Measurements from ENCODE around the gene GREM1.

The GREM1 gene

GRCh38 chr15:32694222-32694983, 23.4 kb upstream of the GREM1 start:
- no peak for DNase-seq (ENCODE audit: low read depth)

GRCh38 chr15:32698773-32699390, 18.9 kb upstream of the GREM1 start:
- no peak for DNase-seq (ENCODE audit: low read depth)

- DNase-seq (ENCODE audit: low read depth): no peak
Observed at GRCh38 chr15:32700501-32701150, 17.2 kb upstream of the GREM1 start.

GRCh38 chr15:32701863-32702262, 15.9 kb upstream of the GREM1 start:
- no peak for DNase-seq (ENCODE audit: low read depth)

DNA sequence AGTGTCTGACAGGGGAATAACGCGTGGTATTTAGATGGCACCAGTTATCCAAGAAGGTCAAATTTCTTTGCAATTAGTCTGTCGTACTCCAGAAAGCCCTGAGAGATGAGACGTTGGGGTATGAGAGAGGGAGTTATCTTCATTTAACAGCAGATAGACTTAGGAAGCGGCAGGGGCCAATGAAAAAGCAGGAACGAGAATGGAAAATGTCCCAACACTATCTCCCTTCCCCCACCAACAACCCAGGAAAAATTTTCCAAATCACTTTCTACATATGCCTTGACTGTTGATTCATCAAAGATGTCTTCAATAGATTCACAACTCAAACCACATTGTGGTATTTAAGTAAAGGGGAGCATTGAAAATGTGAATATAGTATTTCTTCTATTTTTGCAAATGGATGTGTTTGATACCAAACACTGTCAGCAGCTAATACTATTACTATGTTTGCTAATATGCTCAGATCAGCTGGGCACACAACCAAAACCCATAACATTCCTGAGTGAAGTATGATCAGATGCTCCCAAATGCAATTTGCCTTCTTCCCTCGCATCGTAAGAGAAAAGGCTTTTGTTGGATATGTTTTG, 13.3 kb upstream of the GREM1 start:
- DNase-seq (ENCODE audit: low read depth): no peak

GRCh38 chr15:32705446-32705845, 12.4 kb upstream of the GREM1 start:
- DNase-seq (ENCODE audit: low read depth): no peak

DNA sequence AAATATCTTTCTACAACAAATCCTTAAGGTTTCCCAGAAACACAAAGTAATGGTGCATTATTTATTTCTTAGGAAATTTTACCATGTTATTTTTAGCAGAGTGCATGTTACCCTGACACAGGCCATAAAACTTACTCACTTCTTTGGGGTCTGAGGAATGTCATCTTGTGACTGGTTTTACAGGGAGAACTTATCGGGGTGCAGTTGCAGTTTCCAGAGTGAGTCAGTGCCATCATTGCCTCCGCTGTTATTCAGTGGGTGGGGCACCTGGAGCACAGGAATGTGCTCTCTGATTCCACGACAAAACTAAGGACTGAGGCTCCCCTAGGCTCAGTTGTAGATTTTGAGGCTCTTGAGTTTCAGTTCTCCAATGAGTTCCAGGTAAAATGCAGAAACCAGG, 11.1 kb upstream of the GREM1 start:
- no peak for DNase-seq (ENCODE audit: low read depth)

GRCh38 chr15:32707436-32707835, 10.4 kb upstream of the GREM1 start:
- no peak for DNase-seq (ENCODE audit: low read depth)

DNA sequence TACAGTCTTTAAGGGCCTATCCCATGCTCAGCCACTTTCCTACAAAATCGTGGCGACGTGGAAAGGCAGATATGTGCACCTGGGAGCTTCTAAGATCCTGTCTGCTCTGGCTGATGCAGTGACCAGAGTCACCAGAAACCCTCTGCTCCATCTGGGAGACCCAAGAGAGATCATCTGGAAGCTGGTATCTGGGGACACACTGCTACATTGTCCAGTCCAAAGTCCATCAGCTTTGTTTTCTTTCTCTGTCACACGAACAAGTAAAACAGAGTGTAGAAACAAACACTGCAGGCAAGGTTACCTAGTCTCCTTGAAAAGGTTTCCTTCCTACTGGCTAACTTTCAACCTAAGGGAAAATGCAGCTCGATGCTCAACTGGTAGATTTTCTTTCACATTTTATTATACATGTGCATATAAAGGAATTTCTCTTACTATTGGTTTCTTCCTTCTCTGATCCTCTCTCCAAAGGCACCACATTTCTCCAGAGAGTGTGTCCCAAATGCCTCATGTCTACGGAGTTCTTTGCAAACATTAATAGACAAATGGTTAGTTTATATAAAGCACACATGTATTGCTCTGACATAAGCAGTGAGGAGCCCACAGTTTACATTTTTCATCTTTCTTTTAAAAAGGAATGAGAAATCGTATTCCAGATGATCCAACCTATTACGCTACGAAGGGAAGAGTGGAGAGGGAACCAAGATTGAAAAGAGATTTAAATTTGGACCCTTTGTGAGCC, 8.3 kb upstream of the GREM1 start:
- no peak for DNase-seq (ENCODE audit: low read depth)

DNA sequence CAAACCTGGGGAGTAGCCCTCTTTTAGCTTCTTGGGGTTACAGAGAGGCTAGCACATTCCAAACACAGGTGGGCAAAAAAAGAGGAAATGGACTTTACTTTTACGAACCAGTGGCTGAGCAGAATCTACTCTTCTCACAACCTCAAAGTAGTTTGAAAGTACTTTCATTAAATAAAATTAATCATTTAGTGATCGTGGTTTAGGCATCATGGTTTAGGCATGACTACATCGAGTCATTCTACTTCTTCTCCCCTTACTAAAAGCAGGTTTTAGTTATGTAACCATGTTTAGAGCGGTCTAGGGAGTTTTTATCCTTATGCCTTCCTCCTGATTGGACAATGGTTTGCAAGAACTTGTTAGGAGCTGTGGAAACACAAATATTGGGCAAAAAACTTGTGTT, 2.5 kb upstream of the GREM1 start:
- no peak for DNase-seq (ENCODE audit: low read depth)

DNA sequence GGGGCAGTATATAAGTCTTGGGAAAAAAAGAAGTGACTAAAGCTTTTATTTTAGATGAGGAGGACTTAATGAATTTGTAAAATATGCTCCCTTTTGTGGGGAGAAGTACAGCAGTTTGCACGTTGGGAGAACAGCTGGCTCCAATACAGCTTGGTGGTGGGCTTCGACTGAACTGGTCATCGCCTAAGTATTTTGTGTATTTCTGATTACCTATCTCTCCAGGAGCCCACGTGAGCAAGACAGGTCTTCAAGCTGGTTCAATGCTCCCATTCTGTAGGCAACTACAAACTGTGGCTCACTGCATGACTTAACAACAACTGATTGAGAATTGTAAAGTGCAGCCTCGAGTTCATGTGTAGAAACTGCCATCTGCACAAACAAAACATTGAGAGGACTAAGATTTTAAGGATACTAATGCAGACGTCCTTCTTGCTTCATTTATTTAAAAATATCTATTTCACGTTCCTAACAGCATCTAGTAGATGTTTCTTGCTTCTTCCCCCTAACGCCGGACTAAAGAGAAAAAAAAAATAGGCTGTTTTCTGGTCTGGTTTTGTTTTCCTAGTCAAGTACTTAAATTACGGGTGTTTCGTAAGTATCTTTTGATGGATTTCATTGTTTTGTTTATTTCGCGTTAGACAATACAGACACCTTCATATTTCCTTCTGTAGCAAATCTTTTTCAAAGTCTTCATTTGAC, 1.4 kb upstream of the GREM1 start:
- DNase-seq (ENCODE audit: low read depth): no peak

DNA sequence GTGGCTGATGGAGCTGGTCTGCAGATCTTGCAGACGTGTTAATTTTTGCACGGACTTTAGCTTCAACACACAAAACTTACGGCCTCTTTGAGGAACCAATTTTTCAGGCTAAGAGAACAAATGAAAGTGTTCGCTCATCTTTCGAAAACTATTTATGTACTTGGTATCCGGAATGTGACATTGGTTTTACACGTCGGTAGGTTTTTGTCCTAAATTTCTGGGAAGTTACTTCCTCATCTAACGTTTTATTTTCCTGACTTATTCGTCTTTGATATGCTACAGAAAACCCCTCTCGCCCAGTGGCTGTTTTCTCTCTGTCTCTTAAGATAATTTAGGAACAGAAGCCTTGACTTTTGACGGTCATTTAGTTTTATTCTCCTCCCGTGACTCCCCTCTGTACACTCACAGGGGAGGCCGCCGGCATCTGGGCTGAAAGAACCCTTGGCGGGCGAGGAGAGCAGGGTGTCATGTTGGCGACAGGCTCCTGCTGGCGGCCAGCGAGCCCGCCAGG, 834 bp upstream of the GREM1 start:
- no peak for DNase-seq (ENCODE audit: low read depth)

DNA sequence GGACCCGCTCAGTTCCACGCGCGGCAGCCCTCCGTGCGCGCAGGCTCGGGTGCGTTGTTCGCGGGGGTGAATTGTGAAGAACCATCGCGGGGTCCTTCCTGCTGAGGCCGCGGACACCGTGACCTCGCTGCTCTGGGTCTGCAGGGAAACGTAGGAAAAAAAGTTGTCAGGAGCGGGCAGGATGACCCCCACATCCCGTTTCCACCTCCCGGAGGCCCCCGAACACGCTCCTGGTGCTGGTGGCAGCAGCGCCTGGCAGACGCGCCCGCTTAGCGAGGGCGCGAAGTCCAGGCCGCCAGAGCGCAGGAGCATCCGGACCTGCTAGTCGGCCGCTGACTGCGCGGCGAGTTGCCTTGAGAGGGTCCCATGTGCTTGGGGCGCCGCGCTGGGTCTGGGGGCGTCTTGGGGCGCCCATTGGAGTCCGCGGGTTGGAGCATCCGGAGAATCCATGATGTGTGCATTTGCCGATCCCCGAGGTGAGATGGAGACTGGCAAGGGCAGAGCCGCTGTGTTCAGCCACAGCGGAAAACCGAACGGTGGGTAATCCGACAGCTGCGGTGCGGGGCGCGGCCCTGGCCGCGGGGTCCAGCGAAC, 520 bp downstream of the GREM1 start:
- DNase-seq (ENCODE audit: low read depth): no peak

DNA sequence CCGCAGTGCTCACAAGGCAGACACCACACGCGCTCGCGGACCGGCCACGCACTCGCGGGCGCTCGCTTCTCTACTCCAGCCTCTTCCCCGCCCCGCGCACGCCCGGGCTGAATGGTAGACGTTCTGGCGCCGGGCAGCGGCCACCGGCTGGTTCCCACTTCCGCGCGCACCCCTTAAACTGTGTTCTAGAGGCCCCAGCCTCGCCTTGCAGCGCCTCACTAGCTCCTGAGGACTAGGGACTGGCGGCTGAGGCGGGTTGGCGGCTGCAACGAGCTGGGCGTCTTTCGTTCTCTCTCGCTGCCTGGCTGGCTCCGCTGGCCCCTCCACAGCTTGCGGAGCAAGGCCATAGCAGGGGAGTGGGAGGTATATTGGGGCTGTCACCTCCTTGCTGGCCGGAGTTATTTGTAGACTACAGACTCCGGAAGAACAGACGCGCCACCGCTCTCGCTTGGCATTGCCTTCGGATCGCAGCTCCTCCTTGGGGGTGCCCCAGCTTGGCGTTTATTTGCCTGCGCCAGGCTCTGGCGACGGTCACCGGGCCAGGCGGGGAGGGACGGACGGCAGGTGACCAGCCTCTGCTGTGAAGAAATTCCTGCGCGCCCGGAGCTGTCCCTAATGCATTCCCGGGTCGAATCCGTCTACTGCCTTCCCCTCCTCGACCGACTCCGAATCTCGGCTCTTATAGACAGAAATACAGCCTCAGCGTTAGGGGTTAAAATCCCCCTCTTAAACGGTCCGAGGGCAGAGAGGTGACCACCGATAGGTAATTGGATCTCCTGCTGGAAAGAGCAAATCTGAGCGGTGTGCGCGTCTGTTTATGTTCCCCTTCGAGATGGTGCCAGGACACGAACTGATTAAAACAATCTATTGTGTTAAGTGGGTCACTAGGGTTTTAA, 1.3 kb downstream of the GREM1 start:
- DNase-seq (ENCODE audit: low read depth): no peak

- no peak for DNase-seq (ENCODE audit: low read depth)
Observed at GRCh38 chr15:32721596-32721995, 3.8 kb downstream of the GREM1 start.

DNA sequence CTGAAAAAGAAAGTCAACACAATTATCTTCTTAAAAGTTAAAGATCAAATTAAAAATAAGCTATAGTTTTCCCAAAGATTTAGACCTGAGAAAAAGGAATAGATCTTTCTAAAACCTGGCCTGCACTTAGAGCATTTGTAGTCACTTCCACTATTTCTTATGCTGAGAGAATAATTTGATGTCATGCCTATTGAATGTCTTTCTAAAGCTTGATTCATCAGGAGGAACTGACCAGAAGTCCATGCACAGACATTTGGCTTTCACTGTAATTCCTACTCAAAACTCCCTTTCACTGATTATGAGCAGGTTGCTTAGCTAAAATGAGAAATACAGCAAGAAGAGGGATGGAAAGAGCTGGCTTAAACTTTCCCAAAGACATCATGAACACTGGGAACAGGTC, 4.3 kb downstream of the GREM1 start:
- DNase-seq (ENCODE audit: low read depth): no peak

DNA sequence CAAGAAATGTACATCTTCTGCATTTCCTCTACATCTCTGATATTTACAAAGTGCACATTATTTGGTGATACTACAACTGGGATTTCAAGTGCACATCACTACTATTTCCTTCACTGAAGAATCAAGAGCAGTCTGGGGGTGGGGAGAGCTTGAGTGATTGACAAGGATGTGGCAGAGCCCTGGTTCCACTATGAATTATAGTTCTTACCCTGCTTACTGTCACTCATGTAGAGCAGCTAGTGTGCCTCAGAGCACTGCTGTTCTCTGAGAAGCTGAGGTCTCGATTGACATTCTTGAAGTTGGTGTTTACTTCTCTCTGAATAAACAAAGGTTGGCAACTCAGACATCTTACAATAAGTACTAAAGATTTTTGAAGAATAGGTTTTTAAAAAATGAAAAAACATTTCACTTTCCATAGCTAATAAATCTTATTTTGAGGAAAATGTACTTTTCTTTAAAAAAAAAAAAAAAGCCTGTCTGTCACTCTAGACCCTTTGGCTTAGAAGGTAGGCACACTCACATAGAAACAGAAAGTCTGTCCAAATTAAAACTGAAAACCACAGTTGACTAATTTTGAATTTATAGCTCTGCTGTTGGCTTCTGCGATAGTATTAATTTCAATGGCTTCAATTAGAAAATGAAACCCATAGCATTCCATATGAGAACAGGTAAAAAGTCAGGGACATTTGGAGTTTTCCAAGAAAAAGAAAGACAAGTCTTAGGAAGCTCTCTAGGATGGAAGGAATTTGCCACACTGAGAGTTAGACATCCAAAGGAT, 5.6 kb downstream of the GREM1 start:
- no peak for DNase-seq (ENCODE audit: low read depth)

- no peak for DNase-seq (ENCODE audit: low read depth)
Observed at GRCh38 chr15:32729700-32730395, 12.0 kb downstream of the GREM1 start.
